VCaP (cell line): ENCODE measurements around the gene AJAP1.

Source experiments
- H3K27ac ChIP-seq: fragments of 450-650 bp; 2 replicates; pipeline ENCODE4 v1.5.1; 2017
- CTCF ChIP-seq: fragments of 450-650 bp; conservative IDR thresholded peaks from 2 replicates; pipeline ENCODE4 v1.5.1; 2017; ENCODE audit warnings: mild to moderate bottlenecking, moderate library complexity

The AJAP1 gene

DNA sequence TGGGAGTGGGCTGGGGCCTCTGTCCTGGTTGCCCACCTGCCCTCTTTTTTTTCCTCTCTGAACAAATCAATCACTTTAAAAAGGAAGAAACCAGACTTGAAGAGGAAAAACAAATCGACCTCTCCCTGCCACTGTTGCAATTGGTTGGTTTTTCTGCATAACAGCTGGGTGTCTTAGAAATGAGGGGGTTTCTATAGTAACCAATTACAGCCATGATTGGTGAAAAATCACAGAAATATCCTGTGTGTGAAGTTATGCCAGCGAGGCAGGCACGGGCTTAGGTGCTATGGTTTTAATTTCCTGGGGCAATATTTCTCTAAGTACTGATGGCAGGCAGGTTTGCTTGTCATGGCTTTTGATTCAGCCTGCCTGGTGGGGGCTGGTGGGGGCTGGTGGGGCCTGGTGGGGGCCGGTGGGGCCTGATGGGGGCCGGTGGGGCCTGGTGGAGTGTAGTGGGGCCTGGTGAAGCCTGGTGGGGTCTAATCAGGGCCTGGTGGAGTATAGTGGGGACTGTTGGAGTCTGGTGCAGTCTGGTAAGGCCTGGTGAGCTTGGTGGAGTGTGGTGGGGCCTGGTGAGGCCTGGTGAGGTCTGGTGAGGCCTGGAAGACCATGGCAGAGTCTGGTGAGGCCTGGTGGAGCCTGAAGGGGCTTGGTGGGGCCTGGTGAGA, 54.6 kb downstream of the AJAP1 start:
- no peak for TF ChIP-seq CTCF
- H3K27ac ChIP-seq, result no peak overlapping the region

GRCh38 chr1:4709641-4710040, 55.2 kb downstream of the AJAP1 start:
- no peak for TF ChIP-seq CTCF
- H3K27ac ChIP-seq, result no peak overlapping the region

- no peak overlapping the region; the same call in 1 of the 2 replicates for H3K27ac ChIP-seq
- no peak for TF ChIP-seq CTCF
Measured at GRCh38 chr1:4710592-4711415, 56.4 kb downstream of the AJAP1 start.

- H3K27ac ChIP-seq, result no peak overlapping the region; the same call in 1 of the 2 replicates
- no peak for TF ChIP-seq CTCF
Measured at GRCh38 chr1:4711416-4712275, 57.2 kb downstream of the AJAP1 start.

- no peak for TF ChIP-seq CTCF
- no peak overlapping the region for H3K27ac ChIP-seq
Measured at GRCh38 chr1:4713669-4714068, 59.3 kb downstream of the AJAP1 start.

- H3K27ac ChIP-seq, result no peak overlapping the region
- TF ChIP-seq CTCF, result no peak
Measured at GRCh38 chr1:4716406-4716805, 62.0 kb downstream of the AJAP1 start.

GRCh38 chr1:4718071-4718470, 63.7 kb downstream of the AJAP1 start:
- TF ChIP-seq CTCF, result no peak
- no peak overlapping the region for H3K27ac ChIP-seq
